GM18520 (cell line): ENCODE data around the gene GPC5.
A peak's percentile ranks its signal among the peaks of the same experiment; 100 is the strongest.
"Not testable (repeated sequence)": the region's sequence is repeated elsewhere in the genome, so short reads cannot be mapped to it uniquely, and the experiment has no call there.

ENCODE experiments used
- ATAC-seq: cut with Tn5 transposase; IDR thresholded peaks from one replicate; pipeline ENCODE4 v1.9.1; 2021; ENCODE audit not compliant: unreplicated experiment

Gene GPC5

DNA sequence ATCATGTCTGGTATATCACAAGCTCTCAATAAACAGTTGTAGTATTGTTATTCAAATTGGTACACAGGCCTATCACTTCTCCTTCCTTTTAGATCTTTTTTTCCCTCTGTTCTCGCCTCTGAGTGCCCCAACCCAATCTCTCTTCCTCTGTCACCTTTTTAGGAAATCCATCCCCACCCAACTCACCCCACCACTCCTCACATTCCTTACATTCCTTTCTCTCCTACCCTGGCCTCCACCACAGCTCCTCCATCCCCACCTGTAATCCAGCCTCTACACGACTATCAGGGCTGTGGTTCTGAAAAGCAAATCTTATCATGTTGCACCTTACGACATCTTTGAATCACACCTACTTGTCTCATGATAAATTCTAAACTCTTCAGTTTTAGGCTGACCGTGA lies 1282.8 kb downstream of the GPC5 start:
- ATAC-seq = no peak

DNA sequence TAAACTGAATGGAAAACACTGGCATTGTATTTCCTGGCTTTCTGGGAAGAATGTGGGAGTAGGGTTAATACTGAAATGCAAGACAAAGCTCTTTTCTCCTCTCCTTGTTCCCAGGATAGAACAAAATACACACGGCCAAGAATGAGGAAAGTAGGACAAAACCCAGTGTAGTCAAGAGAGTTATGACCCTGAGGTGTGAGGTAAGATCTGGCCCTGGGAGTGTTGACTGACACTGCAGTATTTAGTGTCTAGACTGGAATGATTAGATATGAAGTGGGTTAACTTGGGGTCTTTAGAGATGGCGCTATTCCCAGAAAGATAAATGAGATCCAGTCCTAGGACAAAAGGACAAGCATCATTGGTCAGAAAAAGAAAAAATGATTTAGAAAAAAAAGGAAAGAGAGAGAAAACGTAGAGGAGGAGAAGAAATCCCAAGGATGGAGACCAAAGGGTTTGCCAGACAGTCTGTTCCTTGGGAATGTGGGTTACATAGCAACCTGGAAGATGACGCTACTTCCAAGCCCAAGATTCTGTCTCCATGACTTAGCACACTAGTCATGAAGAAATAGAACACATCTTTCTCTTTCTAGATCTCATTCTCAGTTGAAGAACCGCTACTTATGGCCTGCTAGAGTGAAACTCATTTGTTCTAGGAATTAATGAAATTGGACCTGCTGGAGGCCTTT lies 1284.6 kb downstream of the GPC5 start:
- no peak for ATAC-seq

DNA sequence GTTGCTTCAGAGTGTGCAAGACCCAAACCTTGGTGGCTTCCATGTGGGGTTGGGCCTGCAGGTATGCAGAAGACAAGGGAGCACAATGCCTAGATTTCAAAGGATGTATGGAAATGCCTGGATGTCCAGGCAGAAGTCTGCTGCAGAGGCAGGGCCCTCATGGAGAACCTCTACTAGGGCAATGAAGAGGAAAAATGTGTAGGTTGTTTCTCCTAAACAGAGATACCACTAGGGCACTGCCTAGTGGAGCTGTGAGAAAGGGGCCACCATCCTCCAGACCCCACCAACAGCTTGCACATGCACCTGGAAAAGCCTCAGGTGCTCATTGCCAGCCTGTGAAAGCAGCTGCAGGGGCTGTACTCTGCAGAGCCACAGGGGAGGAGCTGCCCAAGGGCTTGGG lies 1295.6 kb downstream of the GPC5 start:
- no peak for ATAC-seq

DNA sequence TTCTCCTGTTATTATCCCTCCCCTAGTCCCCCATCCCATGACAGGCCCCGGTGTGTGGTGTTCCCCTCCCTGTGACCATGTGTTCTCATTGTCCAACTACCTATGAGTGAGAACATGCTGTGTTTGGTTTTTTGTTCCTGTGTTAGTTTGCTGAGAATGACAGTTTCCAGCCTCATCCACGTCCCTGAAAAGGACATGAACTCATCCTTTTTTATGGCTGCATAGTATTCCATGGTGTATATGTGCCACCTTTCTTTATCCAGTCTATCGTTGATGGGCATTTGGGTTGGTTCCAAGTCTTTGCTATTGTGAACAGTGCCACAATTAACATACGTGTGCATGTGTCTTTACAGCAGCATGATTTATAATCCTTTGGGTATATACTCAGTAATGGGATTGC lies 1297.4 kb downstream of the GPC5 start:
- ATAC-seq = not testable (repeated sequence)

DNA sequence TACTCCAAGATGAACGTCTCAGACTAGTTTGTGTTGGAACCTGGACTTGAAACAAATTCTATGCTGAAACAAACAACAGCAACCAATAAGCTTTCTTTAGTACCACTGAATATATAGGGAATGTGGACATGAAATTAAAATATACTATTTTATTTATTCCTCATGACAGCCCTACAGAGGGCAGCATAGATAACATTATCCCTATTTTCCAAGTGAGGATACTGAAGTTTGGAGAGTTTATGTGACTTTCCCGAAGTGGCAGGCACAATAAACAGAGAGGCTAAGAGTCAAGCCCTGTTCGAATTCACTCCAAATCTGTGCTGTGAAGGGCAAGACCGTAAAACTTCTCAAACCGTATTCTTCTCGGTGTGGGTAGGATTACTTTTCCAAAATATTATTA lies 1318.3 kb downstream of the GPC5 start:
- no peak for ATAC-seq

DNA sequence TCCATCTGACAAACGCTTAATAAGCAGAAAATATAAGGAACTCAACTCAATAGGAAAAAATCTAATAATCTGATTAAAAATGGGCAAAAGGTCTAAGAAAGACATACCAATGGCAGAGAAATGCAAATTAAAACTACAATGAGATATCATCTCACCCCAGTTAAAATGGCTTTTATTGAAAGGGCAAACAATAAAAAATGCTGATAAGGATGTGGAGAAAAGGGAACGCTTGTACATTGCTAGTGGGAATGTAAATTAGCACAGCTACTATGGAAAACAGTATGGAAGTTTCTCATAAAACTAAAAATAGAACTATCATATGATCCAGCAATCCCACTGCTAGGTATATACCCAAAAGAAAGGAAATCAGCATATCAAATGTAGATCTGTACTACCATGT lies 1319.4 kb downstream of the GPC5 start:
- ATAC-seq = no peak

DNA sequence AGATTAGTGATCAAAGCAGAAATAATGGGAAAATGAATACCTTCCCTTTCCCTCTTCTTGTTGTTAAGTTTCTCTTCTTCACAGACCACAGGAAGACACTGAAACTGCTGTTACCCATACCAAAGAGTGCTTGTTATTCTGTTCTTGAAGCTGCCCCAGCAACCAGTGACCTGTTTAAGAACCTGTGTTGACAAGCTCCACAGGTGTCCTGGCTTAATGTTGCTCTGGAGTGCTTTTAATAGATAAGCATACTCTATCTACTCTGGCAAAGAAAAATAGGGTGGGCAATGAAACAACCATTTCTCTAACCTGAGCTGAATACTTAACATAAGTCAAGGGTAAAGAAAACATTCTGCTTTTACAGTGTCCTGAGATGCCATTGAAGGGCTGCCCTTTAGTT lies 1321.4 kb downstream of the GPC5 start:
- ATAC-seq = no peak

DNA sequence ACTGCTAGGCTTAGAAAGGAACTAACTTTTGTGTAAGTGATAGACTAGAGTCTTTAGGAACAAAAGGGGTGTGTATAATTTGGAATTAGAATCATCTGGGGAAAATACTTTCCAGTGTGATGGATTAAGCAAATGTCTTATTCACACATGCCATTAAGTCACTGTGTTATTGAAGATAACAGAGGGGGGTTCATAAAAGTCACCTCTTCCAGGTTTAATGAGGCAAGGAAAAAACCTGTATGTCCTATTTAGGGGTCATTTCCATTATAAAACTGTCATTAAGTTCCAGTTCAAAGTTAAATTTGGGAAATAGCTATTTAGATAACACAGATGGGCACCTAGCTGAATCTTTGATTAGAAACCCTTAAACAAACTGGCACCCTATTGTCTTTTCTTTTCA lies 1323.2 kb downstream of the GPC5 start:
- no peak for ATAC-seq

DNA sequence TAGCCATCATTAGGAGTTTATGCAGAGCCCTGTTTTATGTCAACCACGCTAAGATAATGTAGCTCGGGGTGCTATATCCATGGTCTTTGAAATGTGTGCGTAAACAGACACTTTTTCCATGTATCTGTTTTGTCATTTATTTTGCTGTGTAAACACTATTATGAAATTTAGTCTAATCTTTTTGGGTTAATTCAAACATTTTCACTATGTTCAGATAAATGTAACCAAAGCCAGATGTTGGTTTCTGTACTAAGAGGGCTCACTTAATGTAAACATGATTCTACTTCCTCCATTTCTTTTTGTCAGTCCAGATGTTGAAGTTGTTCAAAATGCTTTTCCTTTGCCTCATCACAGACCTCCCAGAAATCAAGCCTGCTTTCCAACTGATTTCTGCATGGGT lies 1328.7 kb downstream of the GPC5 start:
- no peak for ATAC-seq

DNA sequence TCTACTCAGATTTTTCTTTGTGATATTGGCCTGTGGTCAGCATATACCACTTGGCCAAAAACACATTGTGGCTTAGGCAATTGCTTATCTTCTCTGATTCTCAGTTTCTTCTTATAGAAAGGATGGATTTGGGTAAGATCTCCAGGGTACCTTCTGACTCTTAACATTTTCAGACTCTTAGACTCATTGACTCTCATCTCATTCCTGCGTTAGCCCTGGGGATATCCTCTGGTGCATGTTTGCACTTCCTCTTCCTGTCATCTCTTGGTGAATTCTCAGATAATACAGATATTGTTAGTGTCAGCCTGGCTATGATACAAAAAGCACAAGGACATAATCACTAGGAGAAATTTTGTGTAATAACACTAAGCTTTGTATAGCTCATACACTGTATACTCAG lies 1335.6 kb downstream of the GPC5 start:
- ATAC-seq = no peak

DNA sequence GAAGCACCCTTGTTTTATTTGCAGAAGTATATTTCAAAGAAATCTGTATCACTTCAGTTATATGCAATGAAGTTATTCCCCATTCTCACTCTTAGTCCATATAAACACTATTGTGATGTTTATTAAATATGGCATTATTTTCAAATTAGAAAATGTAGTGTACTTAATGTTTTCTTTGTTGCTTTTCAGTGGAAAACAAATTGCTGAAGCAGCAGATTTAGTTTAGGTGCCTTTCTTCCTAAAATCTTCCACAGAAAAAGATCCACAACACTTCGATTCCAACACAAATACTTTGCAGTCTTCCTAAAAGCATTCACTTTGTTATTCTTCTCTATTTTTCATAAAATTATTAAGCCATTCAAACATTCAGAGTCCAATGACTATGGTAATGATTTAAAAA lies 1336.1 kb downstream of the GPC5 start:
- no peak for ATAC-seq

DNA sequence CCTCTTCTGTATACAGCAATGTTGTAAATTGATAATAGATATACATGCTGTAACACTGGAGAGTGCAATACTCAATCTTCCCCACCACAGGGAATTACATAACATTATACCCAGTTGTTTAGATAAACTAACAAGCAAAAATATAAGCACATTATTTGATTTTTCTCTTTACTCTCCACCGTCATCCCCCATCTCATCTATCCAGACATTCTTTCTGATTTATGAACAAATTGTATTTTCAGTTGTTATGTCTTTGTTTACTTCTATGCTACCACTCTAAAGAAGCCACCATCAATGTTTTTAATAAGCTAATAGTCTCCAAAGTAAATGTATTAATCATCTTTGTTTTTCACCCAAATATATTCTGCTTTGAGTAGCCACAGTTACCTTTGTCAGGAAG lies 1337.5 kb downstream of the GPC5 start:
- ATAC-seq = no peak

DNA sequence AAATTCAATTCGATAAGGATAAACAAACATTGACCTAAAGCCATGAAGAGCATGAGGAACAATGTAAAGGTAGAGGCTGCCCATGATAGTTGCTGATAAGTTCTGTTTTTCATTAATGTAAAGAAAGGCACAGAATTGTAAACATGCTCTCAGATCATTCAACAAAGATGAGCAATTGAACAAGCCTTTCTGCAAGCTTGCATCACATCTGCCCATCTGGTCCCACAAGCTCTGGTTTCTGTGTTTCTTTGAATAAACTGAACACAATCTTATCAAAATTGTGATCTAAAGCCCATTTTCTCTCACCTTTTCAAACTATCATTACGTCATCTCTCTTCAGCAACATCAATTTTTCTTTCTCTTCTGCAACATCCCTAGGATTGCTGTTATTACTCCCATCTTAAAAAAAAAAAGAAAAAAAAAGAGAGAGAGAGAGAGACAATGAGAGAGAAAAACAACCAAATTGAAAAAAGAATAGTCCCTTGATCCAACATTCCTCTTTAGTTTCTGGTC lies 1340.9 kb downstream of the GPC5 start:
- no peak for ATAC-seq

DNA sequence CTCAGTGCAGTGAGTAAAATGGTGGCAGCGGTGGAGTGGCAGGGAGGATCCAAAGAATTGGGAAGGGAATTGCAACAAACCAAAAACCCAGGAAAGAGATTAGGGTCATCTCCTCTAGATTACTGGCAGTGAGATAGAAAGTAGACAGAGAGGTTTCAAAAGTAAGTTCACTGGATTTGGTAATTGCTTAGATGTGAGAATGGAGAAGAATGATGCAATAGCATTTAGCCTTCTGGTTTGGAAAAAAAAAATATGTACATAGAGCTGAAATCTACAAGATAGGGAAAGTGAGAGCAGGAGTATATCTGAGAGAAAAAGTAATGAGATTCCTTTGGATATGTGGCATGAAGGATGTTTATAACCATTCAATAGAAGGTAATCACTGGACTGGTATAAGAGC lies 1345.6 kb downstream of the GPC5 start:
- no peak for ATAC-seq

DNA sequence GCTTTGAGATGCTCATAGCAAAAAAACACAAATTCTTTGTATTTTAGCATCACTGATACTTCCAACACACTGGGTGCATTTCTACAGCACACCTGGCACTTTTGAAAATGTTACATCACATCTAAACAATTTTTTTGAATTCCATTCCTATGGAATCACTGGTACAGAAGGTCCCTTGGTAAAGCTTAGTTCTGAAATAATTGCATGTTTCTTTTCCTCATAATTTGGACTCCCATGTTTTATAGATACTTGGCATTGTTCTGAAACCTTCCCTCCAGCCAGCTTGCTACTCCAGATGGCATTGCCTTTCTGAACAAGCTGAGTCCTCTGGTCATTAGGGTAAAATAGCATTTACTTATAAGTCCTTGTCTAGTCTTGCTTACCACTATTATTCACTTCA lies 1346.8 kb downstream of the GPC5 start:
- no peak for ATAC-seq

DNA sequence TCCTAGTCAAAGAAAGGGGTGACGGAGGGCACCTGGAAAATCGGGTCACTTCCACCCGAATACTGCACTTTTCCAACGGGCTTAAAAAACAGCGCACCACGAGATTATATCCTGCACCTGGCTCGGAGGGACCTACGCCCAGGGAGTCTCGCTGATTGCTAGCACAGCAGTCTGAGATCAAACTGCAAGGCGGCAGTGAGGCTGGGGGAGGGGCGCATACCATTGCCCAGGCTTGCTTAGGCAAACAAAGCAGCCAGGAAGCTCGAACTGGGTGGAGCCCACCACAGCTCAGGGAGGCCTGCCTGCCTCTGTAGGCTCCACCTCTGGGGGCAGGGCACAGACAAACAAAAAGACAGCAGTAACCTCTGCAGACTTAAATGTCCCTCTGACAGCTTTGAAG lies 1354.3 kb downstream of the GPC5 start:
- ATAC-seq = not testable (repeated sequence)

DNA sequence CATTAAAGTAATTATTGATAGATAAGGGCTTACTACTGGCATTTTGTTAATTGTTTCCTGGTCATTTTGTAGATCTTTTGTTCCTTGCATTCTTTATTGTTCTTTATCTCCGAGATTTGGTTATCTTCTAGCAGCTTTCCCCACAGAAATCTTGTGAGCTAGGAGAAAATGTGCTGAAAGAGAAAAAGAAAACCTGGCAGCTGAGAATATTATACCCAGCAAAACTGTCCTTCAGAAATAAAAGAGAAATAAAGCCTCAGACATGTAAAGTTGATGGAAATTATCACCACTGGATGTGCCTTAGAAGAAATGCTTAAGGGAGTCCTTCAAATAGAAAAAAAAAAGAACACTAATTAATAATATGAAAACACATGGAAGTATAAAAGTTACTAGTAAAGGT lies 1363.3 kb downstream of the GPC5 start:
- ATAC-seq = no peak

DNA sequence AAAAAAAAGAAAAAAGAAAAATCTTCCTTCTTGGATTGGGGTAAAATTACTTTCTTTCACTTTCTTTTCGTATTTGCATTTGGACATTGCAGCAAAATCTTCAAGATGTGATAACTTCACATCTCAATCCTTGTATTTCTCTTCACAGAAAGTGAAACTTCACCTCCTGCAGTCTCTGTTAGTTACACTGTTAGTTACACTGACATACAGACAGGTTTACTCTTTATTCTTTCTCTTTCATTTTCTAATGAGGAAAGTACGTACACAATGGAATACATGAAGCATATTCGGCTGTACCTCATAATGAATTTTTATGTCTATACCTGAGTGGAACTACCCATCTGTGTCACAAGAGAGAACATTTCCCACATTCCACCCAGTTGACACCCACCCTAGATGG lies 1369.0 kb downstream of the GPC5 start:
- ATAC-seq = peak; percentile 67

DNA sequence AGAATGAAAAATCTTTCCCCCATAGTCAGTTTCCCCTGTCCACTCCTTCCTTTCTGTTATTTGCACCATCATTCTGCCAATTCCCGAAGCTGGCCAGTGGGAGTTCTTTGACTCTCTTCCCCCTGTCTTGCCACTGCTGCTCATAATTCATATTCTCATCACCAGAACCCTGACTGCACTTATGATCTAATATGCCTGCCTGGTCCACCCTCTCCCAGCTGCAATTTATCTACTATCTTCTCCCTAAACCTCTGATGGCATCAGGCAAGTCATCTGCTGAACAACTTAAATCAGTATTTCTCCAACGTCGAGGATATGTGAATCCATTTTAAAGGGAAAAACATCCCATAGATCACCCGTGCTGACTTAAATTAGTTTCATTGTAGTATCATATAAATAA lies 1370.2 kb downstream of the GPC5 start:
- ATAC-seq = no peak

DNA sequence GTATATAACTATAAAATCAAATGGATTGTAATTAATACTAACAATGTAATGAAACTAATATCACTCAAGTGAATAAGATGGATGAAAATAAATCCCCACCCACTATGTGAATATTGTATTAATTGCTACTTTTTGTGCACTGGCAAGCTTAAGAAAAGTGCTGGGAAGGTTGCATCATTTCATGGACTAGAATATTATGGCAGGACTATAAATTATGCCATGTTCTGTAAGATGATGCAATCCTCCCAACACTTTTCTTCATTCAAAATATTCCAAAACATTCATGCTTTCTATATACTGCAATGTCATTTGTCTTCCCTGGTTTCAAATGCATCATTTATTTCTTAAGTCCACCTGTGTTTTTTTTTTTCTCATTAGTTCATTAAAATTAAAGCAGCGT lies 1370.6 kb downstream of the GPC5 start:
- no peak for ATAC-seq

DNA sequence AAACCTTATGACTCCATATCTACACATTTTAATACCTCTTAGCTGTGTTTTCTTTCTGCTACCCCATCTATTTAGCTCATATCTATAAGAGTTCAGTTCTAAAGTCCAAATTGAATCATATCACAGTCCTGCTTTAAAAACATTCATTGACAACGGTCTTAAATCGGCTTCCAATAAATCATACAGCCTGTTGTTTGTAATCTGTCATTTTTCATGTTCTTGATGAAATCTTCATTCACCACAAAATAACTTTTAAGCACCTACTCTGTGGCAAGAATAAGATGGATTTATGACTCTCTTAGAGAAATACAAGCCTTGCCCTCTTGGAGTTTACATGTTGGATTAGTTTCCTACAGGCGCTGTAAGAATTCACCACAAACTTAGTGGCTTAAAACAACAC lies 1377.2 kb downstream of the GPC5 start:
- no peak for ATAC-seq

DNA sequence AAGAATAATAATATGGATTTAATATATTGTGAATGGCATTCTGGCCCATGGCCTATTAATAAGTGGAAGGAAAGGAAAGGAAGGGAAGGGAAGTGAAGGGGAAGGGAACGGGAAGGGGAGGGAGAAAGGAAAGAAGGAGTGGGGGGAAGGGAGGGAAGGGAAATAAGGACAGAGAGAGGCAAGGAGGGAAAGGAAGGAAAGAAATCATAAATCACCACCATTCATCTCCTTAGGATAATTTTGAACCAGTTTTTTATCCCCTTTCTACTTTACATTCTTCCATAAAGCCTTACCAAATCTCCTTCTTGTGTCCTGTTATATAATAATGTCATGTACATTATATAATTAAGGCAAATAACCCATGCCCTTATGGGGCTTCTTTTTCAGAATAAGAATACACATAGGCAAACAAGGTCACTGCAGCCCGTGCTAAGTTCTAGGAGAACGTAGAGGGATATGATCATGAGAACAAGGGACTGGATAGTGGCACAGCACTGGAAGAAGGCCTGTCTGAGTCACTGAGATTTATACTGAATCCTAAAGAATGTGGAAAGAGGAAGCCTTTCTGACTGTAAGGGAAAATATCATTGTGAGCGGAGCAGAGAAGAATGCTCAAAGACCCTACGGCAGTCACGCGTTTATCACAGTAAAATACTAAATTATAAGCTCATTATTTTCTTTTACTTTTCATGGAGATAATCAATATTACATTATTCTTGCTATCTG lies 1383.7 kb downstream of the GPC5 start:
- no peak for ATAC-seq

DNA sequence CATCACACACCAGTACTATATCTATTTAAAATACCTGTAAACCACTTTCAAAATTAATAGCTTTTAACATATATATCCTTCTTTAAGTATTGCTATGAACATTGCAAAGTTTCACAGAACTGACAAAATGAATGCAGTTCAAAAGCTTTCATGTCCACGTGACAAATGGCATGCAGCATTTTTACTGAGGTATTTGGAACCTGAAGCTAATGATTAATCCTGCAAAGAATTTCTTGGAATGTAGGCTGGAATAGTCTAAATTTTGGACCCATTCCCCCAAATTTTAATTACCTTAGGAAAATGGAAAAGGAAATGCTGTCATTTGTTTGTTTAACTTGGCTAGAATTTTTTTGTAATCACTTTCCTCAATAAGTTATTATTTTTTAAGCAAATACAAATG lies 1404.4 kb downstream of the GPC5 start:
- ATAC-seq = no peak
